Esophagus squamous epithelium (tissue), 4 donors: Measurements from ENCODE around the gene CATSPER3.

Experiments
- POLR2A ChIP-seq, 4 donors: fragments of 450-650 bp; IDR thresholded peaks; one replicate each; pipeline ENCODE4 v1.6.1; 2017; ENCODE audit warnings: antibody characterized with exemption in 4 of 4, mild to moderate bottlenecking in 4 of 4, moderate library complexity in 3 of 4
- TF ChIP-seq, protein P1 (sequence below), 6 experiments: fragments of 450-650 bp in 4 of 6; fragments of 200-600 bp in 2 of 6; sonication (generic) in 2 of 6; IDR thresholded peaks; one replicate each; pipeline ENCODE4 v1.5.1; 2016 to 2019; ENCODE audit warnings: antibody characterized with exemption in 6 of 6, mild to moderate bottlenecking in 4 of 6, moderate library complexity in 4 of 6

DNA sequence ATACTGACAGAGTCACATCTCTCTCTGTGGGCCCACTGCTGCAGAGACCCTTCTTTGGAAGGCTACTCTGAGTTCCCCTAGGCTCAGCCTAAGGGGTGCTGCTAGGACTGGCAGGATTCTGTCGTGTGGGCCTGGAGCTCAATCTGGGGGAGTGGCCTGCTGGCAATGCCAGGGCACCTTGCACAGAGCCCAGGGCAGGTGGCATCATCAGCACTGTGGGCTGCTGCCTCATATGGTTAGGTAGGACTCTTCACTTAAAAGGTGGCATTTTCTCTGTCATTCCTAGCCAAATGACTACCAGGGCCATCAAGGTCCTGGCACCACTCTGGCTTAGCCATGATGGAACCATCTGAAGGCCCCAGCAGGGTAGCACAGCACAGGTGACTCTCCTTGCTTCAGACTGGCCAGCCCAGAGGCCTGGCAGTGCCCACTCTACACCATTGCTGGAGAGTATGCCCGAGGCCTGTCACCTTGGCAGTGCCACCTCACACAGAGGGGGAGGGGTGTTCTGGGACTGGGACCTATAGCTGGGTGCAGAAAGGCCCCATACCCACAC lies 44.4 kb downstream of the CATSPER3 start:
- TF ChIP-seq, protein P1, sequence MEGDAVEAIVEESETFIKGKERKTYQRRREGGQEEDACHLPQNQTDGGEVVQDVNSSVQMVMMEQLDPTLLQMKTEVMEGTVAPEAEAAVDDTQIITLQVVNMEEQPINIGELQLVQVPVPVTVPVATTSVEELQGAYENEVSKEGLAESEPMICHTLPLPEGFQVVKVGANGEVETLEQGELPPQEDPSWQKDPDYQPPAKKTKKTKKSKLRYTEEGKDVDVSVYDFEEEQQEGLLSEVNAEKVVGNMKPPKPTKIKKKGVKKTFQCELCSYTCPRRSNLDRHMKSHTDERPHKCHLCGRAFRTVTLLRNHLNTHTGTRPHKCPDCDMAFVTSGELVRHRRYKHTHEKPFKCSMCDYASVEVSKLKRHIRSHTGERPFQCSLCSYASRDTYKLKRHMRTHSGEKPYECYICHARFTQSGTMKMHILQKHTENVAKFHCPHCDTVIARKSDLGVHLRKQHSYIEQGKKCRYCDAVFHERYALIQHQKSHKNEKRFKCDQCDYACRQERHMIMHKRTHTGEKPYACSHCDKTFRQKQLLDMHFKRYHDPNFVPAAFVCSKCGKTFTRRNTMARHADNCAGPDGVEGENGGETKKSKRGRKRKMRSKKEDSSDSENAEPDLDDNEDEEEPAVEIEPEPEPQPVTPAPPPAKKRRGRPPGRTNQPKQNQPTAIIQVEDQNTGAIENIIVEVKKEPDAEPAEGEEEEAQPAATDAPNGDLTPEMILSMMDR (IDR thresholded peaks at IDR 0.05): no peak
- no peak for TF ChIP-seq POLR2A (IDR thresholded peaks at IDR 0.05)
